ENCODE results near the gene ACMSD. TPM values are rescaled to one million over a fixed set of nuclear protein-coding genes. Genes with fewer than 3 reads are reported as not detected.

Gene ACMSD
- total and polyA plus RNA-seq, 2 of the 4 experiments (the other 2 are of a cell fraction): not detected

- Histone ChIP-seq H2BK15ac (ENCODE audit: low read depth, low read length) (no peak overlapping the region), H4K8ac (ENCODE audit: low read depth in 2 of 2, low read length in 2 of 2) (no peak overlapping the region), H3K14ac (replicated peaks; ENCODE audit: low read depth, low read length) (no peak overlapping the region), H3K56ac (ENCODE audit: extremely low read depth, insufficient read depth, low read length) (no peak overlapping the region), H3K4me2 (ENCODE audit: low read depth, low read length) (no peak overlapping the region), H2AFZ (replicated peaks; ENCODE audit: low read length, poor library complexity) (no peak overlapping the region), H3K18ac (ENCODE audit: low read depth, low read length) (no peak overlapping the region), H3K23ac (ENCODE audit: low read depth, low read length) (no peak overlapping the region), H3K36me3 (ENCODE audit: control insufficient read depth, insufficient read depth, low read length) (no peaks in the 10 kb centered on the region), H2AK9ac (replicated peaks; ENCODE audit: low read depth, low read length, poor library complexity) (no peak overlapping the region), H4K5ac (ENCODE audit: low read depth, low read length) (no peak overlapping the region), H2BK5ac (ENCODE audit: low read depth, low read length, poor library complexity, severe bottlenecking) (no peak overlapping the region), H3K4me3 (ENCODE audit: insufficient read depth, low read depth, low read length) (no peak overlapping the region), H2BK120ac (ENCODE audit: low read depth, low read length) (no peak overlapping the region), H3K79me1 (ENCODE audit: low read depth in 1 of 2, low read length in 2 of 2) (no peaks in the 10 kb centered on the region), H2BK20ac (ENCODE audit: low read depth, low read length) (no peak overlapping the region), H3K4me1 (ENCODE audit: control insufficient read depth, insufficient read depth, low read length) (no peaks in the 10 kb centered on the region), H4K91ac (ENCODE audit: insufficient read depth, low read depth, low read length) (no peak overlapping the region), H3K27me3 (ENCODE audit: control insufficient read depth, insufficient read depth, low read length) (no peaks in the 10 kb centered on the region; the same call in 1 of the 2 replicates), H3K9me1 (ENCODE audit: insufficient read depth, low read length) (no peaks in the 10 kb centered on the region), H3K27ac (ENCODE audit: insufficient read depth, low read length) (no peak overlapping the region), H3K4ac (ENCODE audit: low read depth, low read length) (no peak overlapping the region), H3K9me3 (ENCODE audit: control insufficient read depth, insufficient read depth, low read length) (no peaks in the 10 kb centered on the region), H2AK5ac (ENCODE audit: low read depth, low read length) (no peak overlapping the region), H4K20me1 (ENCODE audit: insufficient read depth, low read length) (no peaks in the 10 kb centered on the region), H3K9ac (ENCODE audit: low read depth, low read length) (no peak overlapping the region)
- no TSS peak for BruUV-seq (replicated peaks)
- TF ChIP-seq POLR2A (IDR thresholded peaks at IDR 0.05; ENCODE audit: low read depth, low read length) (no peak), CEBPB (IDR thresholded peaks at IDR 0.05; ENCODE audit: low read depth, low read length) (peak; percentile 73)
- in situ Hi-C loops (cut with MboI; ENCODE audit: low sequenced_read_pairs) (no loop called here), intact Hi-C loops (cut with micrococcal nuclease) (no loop called here), dilution Hi-C loops (cut with HindIII; ENCODE audit: low sequenced_read_pairs, unreplicated experiment) (no loop called here)
- POLR2A ChIA-PET (ENCODE audit: unreplicated experiment): no interaction called here
- ATAC-seq (ENCODE audit: low read depth) (no peak), DNase-seq (no peak)
- CTCF ChIA-PET: no interaction called here
Observed at GRCh38 chr2:134858245-134858644, 19.8 kb downstream of the ACMSD start.
